ENCODE data around the gene FADS6. TPM values are rescaled to one million over a fixed set of nuclear protein-coding genes. Genes with fewer than 3 reads are reported as not detected.

FADS6 gene
- not detected in 2 replicates for total RNA-seq (2013; cell fraction: nucleolus; rRNA removed)
- total RNA-seq (2014; rRNA removed) (not detected in 2 replicates), total RNA-seq (2014; rRNA removed; fragmentation: Illumina TruSeq; extraction: Trizol) (not detected in 2 replicates), total RNA-seq (2021) (not detected in 2 replicates), polyA plus RNA-seq (2011; rRNA removed) (not detected in 2 replicates), polyA plus RNA-seq (2014; fragmentation: Illumina TruSeq; extraction: Trizol) (not detected in 2 replicates), polyA plus RNA-seq (2014; fragmentation: Nextera tagmentation; extraction: Ambion mirVana) (not detected), polyA plus RNA-seq (2014; rRNA removed) (not detected in 2 replicates), polyA plus RNA-seq (2016; fragmentation: Nextera tagmentation; extraction: Ambion mirVana) (not detected), polyA minus RNA-seq (2011; rRNA and poly(A)+ RNA removed) (not detected in 2 replicates), Bru-seq, nascent RNA (not detected), BruChase-seq, experiment 1, labeled RNA remaining after a 6-hour chase (not detected), BruChase-seq, experiment 2, labeled RNA remaining after a 2-hour chase (percentile 5 among the genes with signal in this experiment)
- polyA plus RNA-seq (2011; ENCODE audit: low read depth), result not detected
- not detected in 2 replicates for polyA plus RNA-seq (2011; cell fraction: cytosol; rRNA removed)
- polyA plus RNA-seq (2011; cell fraction: nucleus; rRNA removed), result not detected in 2 replicates
- not detected in 2 replicates for polyA plus RNA-seq (2012)
- polyA minus RNA-seq (2011; cell fraction: cytosol; rRNA and poly(A)+ RNA removed), result not detected in 2 replicates
- polyA minus RNA-seq (2011; cell fraction: nucleus; rRNA and poly(A)+ RNA removed), result not detected in 2 replicates
- long read RNA-seq, experiment 1, result 0 reads
- long read RNA-seq, experiment 2, result 0 reads

- DNase-seq (ENCODE audit: low read depth, low spot score) (no peak), ATAC-seq (no peak), FAIRE-seq (no peak)
- Histone ChIP-seq H4K20me1 (ENCODE audit: control insufficient read depth, insufficient read depth) (no peaks in the 10 kb centered on the region), H3K4me1 (ENCODE audit: control insufficient read depth, insufficient read depth, low read length) (no peaks in the 10 kb centered on the region), H2AFZ (ENCODE audit: control insufficient read depth, low read depth, low read length) (no peak within 1 kb of the TSS), H3K4me2 (ENCODE audit: control insufficient read depth, insufficient read depth) (no peak within 1 kb of the TSS), H3K27ac (ENCODE audit: control insufficient read depth, insufficient read depth) (no peak within 1 kb of the TSS), H3K79me2 (ENCODE audit: control insufficient read depth, insufficient read depth, low read length) (no peaks in the 10 kb centered on the region), H3K4me3 (no peak within 1 kb of the TSS), H3K27me3 (replicated peaks in 1 of 2; ENCODE audit: control insufficient read depth in 2 of 2, insufficient read depth in 2 of 2, low read length in 1 of 2) (peaks cover 4 to 9% of the 10 kb centered on the region in 2 experiments), H3K36me3 (ENCODE audit: control insufficient read depth in 2 of 2, insufficient read depth in 2 of 2, low read length in 1 of 2) (no peaks in the 10 kb centered on the region), H3K9me3 (replicated peaks; ENCODE audit: control insufficient read depth, insufficient read depth, low read length) (no peaks in the 10 kb centered on the region), H3K9ac (ENCODE audit: control insufficient read depth, insufficient read depth, low read length) (no peak within 1 kb of the TSS)
- WGBS (ENCODE audit: insufficient coverage, insufficient replicate concordance, low lambda C conversion rate, missing lambda C conversion rate), result 28% methylated on average over 59 of the region's 86 CpGs
- ChIA-PET RAD21 (ENCODE audit: unreplicated experiment) (no interaction called here), POLR2A (no interaction called here), SMC1A (ENCODE audit: uncharacterized antibody, unreplicated experiment) (no interaction called here), CTCF (interaction anchor here (1.5 kb wide), 1 partner anchor 67 kb away, joined by 3 read pairs; no protein-coding TSS in a partner anchor)
- no peak for TF ChIP-seq IRF4 (IDR thresholded peaks at IDR 0.05; ENCODE audit: low read depth, low read length)
- no peak for TF ChIP-seq FOXM1 (IDR thresholded peaks at IDR 0.05; ENCODE audit: low read depth, low read length)
- TF ChIP-seq TCF12 (IDR thresholded peaks at IDR 0.05; ENCODE audit: low read depth, low read length), result no peak
- TF ChIP-seq GABPA (IDR thresholded peaks at IDR 0.05; ENCODE audit: low read depth), result no peak
- no peak for TF ChIP-seq LARP7 (IDR thresholded peaks at IDR 0.05)
- no peak for TF ChIP-seq NR2F1 (conservative IDR thresholded peaks at IDR 0.05)
- BruUV-seq (replicated peaks), result no TSS peak
- in situ Hi-C loops (cut with MboI) (no loop called here), intact Hi-C loops (cut with micrococcal nuclease; ENCODE audit: unreplicated experiment) (no loop called here)
Observed at GRCh38 chr17:74892974-74893911, at the start of gene FADS6. Gene FADS6, minus strand, starts transcription at chr17:74893633. Its CDS starts 38 bp downstream, at chr17:74893595.

All from GM12878 (cell line).